Body of pancreas (tissue), 4 donors: ENCODE data around the gene METTL24.
"Not testable (repeated sequence)": the region's sequence is repeated elsewhere in the genome, so short reads cannot be mapped to it uniquely, and the experiment has no call there.

Experiments used
- CTCF ChIP-seq, 7 experiments: fragments of 450-650 bp in 4 of 7; fragments of 200-600 bp in 3 of 7; sonication (generic) in 3 of 7; IDR thresholded peaks; one replicate each; pipeline ENCODE4 v1.5.1; 2016 to 2019; ENCODE audit warnings: antibody characterized with exemption in 7 of 7
- POLR2A ChIP-seq, 3 donors: fragments of 450-650 bp; IDR thresholded peaks; one replicate each; pipeline ENCODE4 v1.6.1; 2016; ENCODE audit warnings: antibody characterized with exemption in 3 of 3, mild to moderate bottlenecking in 2 of 3

- not testable (repeated sequence) for TF ChIP-seq CTCF, POLR2A (IDR thresholded peaks at IDR 0.05)
These were observed 122.1 kb downstream of the METTL24 start for GRCh38 chr6:110236007-110236406.
